ENCODE measurements around the gene GEMIN5. TPM values are rescaled to one million over a fixed set of nuclear protein-coding genes. Genes with fewer than 3 reads are reported as not detected.

Gene GEMIN5
- total and polyA plus RNA-seq, 11 donors: 4.1 to 19.3 (median 15.2) TPM

GRCh38 chr5:154849264-154849785, 88.7 kb downstream of the GEMIN5 start:
- 50 to 55% (median 51%) methylated on average over 6 of the region's 6 CpGs for WGBS, 4 donors

GRCh38 chr5:154844809-154845208, 93.2 kb downstream of the GEMIN5 start:
- DNase-seq (no peak), ATAC-seq (peak in 1 of 4 donors; percentile 24)
- TF ChIP-seq POLR2A (IDR thresholded peaks at IDR 0.05) (peak in 1 of 2 donors; percentile 7), CTCF (IDR thresholded peaks at IDR 0.05) (no peak)
- H3K9me3 ChIP-seq: no peaks in the 10 kb centered on the region
- no peaks in the 10 kb centered on the region for H3K27me3 ChIP-seq
- intact Hi-C loops (cut with DNase I): no loop called here
- H3K36me3 ChIP-seq: peaks cover 0 to 21% (median 0%) of the 10 kb centered on the region in 9 donors
- 63 to 67% (median 65%) methylated on average over 5 of the region's 5 CpGs for WGBS, 4 donors
- H3K4me3 ChIP-seq: no peak overlapping the region
- H3K4me1 ChIP-seq: peaks cover 3 to 58% (median 13%) of the 10 kb centered on the region in 12 donors
- H3K27ac ChIP-seq: no peak overlapping the region

More at GRCh38 chr5:154849264-154849785, 88.7 kb downstream of the GEMIN5 start:
- H3K36me3 ChIP-seq: no peaks in the 10 kb centered on the region
- peak overlapping the region; percentile 35 to 79 (median 62) for H3K4me3 ChIP-seq
- no peak for ATAC-seq
- intact Hi-C loops (cut with DNase I): no loop called here
- TF ChIP-seq CTCF (IDR thresholded peaks at IDR 0.05): no peak
- no peak for TF ChIP-seq POLR2A (IDR thresholded peaks at IDR 0.05)
- H3K4me1 ChIP-seq: peaks cover 3 to 53% (median 25%) of the 10 kb centered on the region in 12 donors
- no peaks in the 10 kb centered on the region for H3K9me3 ChIP-seq
- peak overlapping the region in 11 of 12 donors; percentile 77 to 95 (median 84) for H3K27ac ChIP-seq
- no peak for DNase-seq
- H3K27me3 ChIP-seq: no peaks in the 10 kb centered on the region

GRCh38 chr5:154842689-154843530, 95.1 kb downstream of the GEMIN5 start:
- Histone ChIP-seq H3K27ac (peak overlapping the region in 1 of 12 donors; percentile 26), H3K36me3 (peaks cover 0 to 40% (median 12%) of the 10 kb centered on the region in 9 donors), H3K27me3 (no peaks in the 10 kb centered on the region), H3K4me3 (no peak overlapping the region), H3K9me3 (no peaks in the 10 kb centered on the region), H3K4me1 (peaks cover 0 to 40% (median 8%) of the 10 kb centered on the region in 12 donors)
- TF ChIP-seq POLR2A (IDR thresholded peaks at IDR 0.05) (no peak), CTCF (IDR thresholded peaks at IDR 0.05) (no peak)
- ATAC-seq (no peak), DNase-seq (no peak)
- intact Hi-C loops (cut with DNase I): no loop called here
- 79 to 86% (median 84%) methylated on average over 6 of the region's 6 CpGs for WGBS, 4 donors

GRCh38 chr5:154841273-154841661, 96.7 kb downstream of the GEMIN5 start:
- Histone ChIP-seq H3K4me3 (no peak overlapping the region), H3K4me1 (peaks cover 0 to 35% (median 8%) of the 10 kb centered on the region in 12 donors), H3K36me3 (peaks cover 0 to 57% (median 26%) of the 10 kb centered on the region in 9 donors), H3K27ac (peak overlapping the region in 2 of 12 donors; percentile 5 to 24), H3K27me3 (no peaks in the 10 kb centered on the region), H3K9me3 (no peaks in the 10 kb centered on the region)
- ATAC-seq: no peak
- TF ChIP-seq POLR2A (IDR thresholded peaks at IDR 0.05) (no peak), CTCF (IDR thresholded peaks at IDR 0.05) (no peak)
- intact Hi-C loops (cut with DNase I): no loop called here
- DNase-seq: no peak
